Liver (tissue), 9 donors: ENCODE measurements around the gene CASP10. TPM values are rescaled to one million over a fixed set of nuclear protein-coding genes. Genes with fewer than 3 reads are reported as not detected.

Experiments
- DNase-seq: peaks from one replicate; pipeline ENCODE4 v3.0.0-alpha.2; 2017; ENCODE audit warnings: low spot score
- H3K27ac ChIP-seq, 2 donors: one replicate each; pipeline ENCODE4 v1.7.0; 2013; ENCODE audit warnings: inconsistent platforms in 2 of 2, low read length in 2 of 2, control low read depth in 1 of 2, low read depth in 1 of 2, mild to moderate bottlenecking in 1 of 2
- H3K27me3 ChIP-seq, 4 donors: one replicate each; pipeline versions ENCODE4 v1.6.1 to v1.7.0; 2013; ENCODE audit warnings: low read length in 3 of 4, inconsistent platforms in 1 of 4, mild to moderate bottlenecking in 1 of 4, moderate library complexity in 1 of 4; ENCODE audit not compliant: control insufficient read depth in 4 of 4, insufficient read depth in 4 of 4
- H3K36me3 ChIP-seq, 4 donors: one replicate each; pipeline versions ENCODE4 v1.6.1 to v1.7.0; 2013; ENCODE audit warnings: low read length in 3 of 4, mild to moderate bottlenecking in 3 of 4, low read depth in 1 of 4, moderate library complexity in 1 of 4; ENCODE audit not compliant: control insufficient read depth in 4 of 4, insufficient read depth in 3 of 4
- H3K4me1 ChIP-seq, 4 donors: one replicate each; pipeline versions ENCODE4 v1.6.1 to v1.7.0; 2013; ENCODE audit warnings: low read length in 3 of 4, mild to moderate bottlenecking in 3 of 4, moderate library complexity in 1 of 4; ENCODE audit not compliant: control insufficient read depth in 4 of 4, insufficient read depth in 4 of 4
- H3K4me3 ChIP-seq, 3 donors: one replicate each; pipeline versions ENCODE4 v1.6.1 to v1.7.0; 2013; ENCODE audit warnings: low read length in 3 of 3, control low read depth in 1 of 3, low read depth in 1 of 3, mild to moderate bottlenecking in 1 of 3
- H3K9ac ChIP-seq, 2 donors: one replicate each; pipeline ENCODE4 v1.7.0; 2013; ENCODE audit warnings: low read length in 2 of 2, mild to moderate bottlenecking in 2 of 2, moderate library complexity in 2 of 2, control low read depth in 1 of 2, low read depth in 1 of 2
- H3K9me3 ChIP-seq, 4 donors: one replicate each; pipeline versions ENCODE4 v1.6.1 to v1.7.0; 2013; ENCODE audit warnings: low read length in 3 of 4; ENCODE audit not compliant: control insufficient read depth in 4 of 4
- ATF3 ChIP-seq: IDR thresholded peaks from 2 replicates; pipeline ENCODE4 v1.6.1; 2016; ENCODE audit warnings: antibody characterized with exemption
- CTCF ChIP-seq: fragments of 150-350 bp; IDR thresholded peaks from 2 replicates; pipeline ENCODE4 v1.5.1; 2017; ENCODE audit warnings: improper control_type of control experiment, low read depth, low read length; ENCODE audit not compliant: missing input control
- FOXA1 ChIP-seq: IDR thresholded peaks from 2 replicates; pipeline ENCODE4 v1.6.1; 2016; ENCODE audit warnings: antibody characterized with exemption
- GABPA ChIP-seq, 2 donors: IDR thresholded peaks in 1 of 2; conservative IDR thresholded peaks in 1 of 2; 2 replicates each; pipeline ENCODE4 v1.6.1; 2016; ENCODE audit warnings: antibody characterized with exemption in 2 of 2, mild to moderate bottlenecking in 1 of 2, moderate library complexity in 1 of 2
- HNF4A ChIP-seq, 2 donors: conservative IDR thresholded peaks; 2 replicates each; pipeline ENCODE4 v1.6.1; 2016; ENCODE audit warnings: antibody characterized with exemption in 2 of 2, mild to moderate bottlenecking in 2 of 2
- RAD21 ChIP-seq, 2 donors: IDR thresholded peaks; 2 replicates each; pipeline ENCODE4 v1.6.1; 2016; ENCODE audit warnings: antibody characterized with exemption in 2 of 2, mild to moderate bottlenecking in 2 of 2
- RXRA ChIP-seq, 2 donors: IDR thresholded peaks; 2 replicates each; pipeline ENCODE4 v1.6.1; 2017 to 2018; ENCODE audit warnings: antibody characterized with exemption in 2 of 2, mild to moderate bottlenecking in 1 of 2
- SP1 ChIP-seq: IDR thresholded peaks from 2 replicates; pipeline ENCODE4 v1.6.1; 2018; ENCODE audit warnings: antibody characterized with exemption, mild to moderate bottlenecking
- YY1 ChIP-seq: IDR thresholded peaks from 2 replicates; pipeline ENCODE4 v1.6.1; 2016; ENCODE audit warnings: antibody characterized with exemption, mild to moderate bottlenecking
- WGBS: extraction: QIAGEN DNeasy Blood & Tissue Kit; methylation state at CpG from one replicate; pipeline ENCODE4 v1.1.7; 2013; 5-methylcytosine and 5-hydroxymethylcytosine counted together
- polyA plus RNA-seq, 2 donors: library from polyadenylated mRNA; stranded (reverse) in 1 of 2; unstranded in 1 of 2; fragments of 200-250 nt in 1 of 2; fragments of >200 nt in 1 of 2; fragmentation: Nextera tagmentation in 1 of 2; extraction: Ambion mirVana in 1 of 2; gene quantifications; one replicate each; pipeline versions ENCODE4 v1.2.1 to v1.2.3, GENCODE V29; 2013 to 2015
- total RNA-seq, 2 donors: library from RNA; depleted of rRNA; stranded (reverse); fragments of >200 nt; gene quantifications; one replicate each; pipeline ENCODE4 v1.2.3, GENCODE V29; 2014
- donor health status: healthy.
- donor health status: healthy.
- donor health status: healthy.
- donor health status: healthy.
- donor health status: healthy.

CASP10 gene
- total and polyA plus RNA-seq, 4 donors = 2.2 to 13.6 (median 5.6) TPM

GRCh38 chr2:201201371-201201770 is 18.4 kb downstream of the CASP10 start:
- H3K9ac ChIP-seq = no peak overlapping the region
- H3K27me3 ChIP-seq = no peaks in the 10 kb centered on the region
- no peak overlapping the region for H3K4me3 ChIP-seq
- TF ChIP-seq FOXA1 = no peak
- no peak for TF ChIP-seq YY1
- TF ChIP-seq RAD21 (IDR thresholded peaks at IDR 0.05) = no peak
- no peak for TF ChIP-seq SP1
- no peak for TF ChIP-seq ATF3
- no peak for TF ChIP-seq GABPA (IDR thresholded peaks at IDR 0.05 in 1 of 2, conservative IDR thresholded peaks at IDR 0.05 in 1 of 2)
- peaks cover 0 to 14% (median 4%) of the 10 kb centered on the region in 4 donors for H3K36me3 ChIP-seq
- H3K27ac ChIP-seq = no peak overlapping the region
- H3K4me1 ChIP-seq = peaks cover 0 to 15% (median 6%) of the 10 kb centered on the region in 4 donors
- no peak for DNase-seq
- H3K9me3 ChIP-seq = no peaks in the 10 kb centered on the region
- WGBS = 93% methylated on average over 8 of the region's 8 CpGs

GRCh38 chr2:201203916-201204654 is 21.1 kb downstream of the CASP10 start:
- Histone ChIP-seq H3K4me1 (peaks cover 0 to 15% (median 6%) of the 10 kb centered on the region in 4 donors), H3K4me3 (no peak overlapping the region), H3K9ac (no peak overlapping the region), H3K27me3 (no peaks in the 10 kb centered on the region), H3K27ac (no peak overlapping the region), H3K9me3 (no peaks in the 10 kb centered on the region), H3K36me3 (peaks cover 2 to 12% (median 4%) of the 10 kb centered on the region in 4 donors)
- TF ChIP-seq CTCF (no peak), RAD21 (IDR thresholded peaks at IDR 0.05) (peak in 1 of 2 donors; percentile 4)
- no peak for DNase-seq
- WGBS = 76% methylated on average over 6 of the region's 6 CpGs

- H3K9ac ChIP-seq = no peak overlapping the region
- no peaks in the 10 kb centered on the region for H3K9me3 ChIP-seq
- TF ChIP-seq ATF3 (no peak), SP1 (peak; percentile 79), RXRA (IDR thresholded peaks at IDR 0.05) (peak; percentile 4 to 47), YY1 (no peak), RAD21 (IDR thresholded peaks at IDR 0.05) (no peak), HNF4A (conservative IDR thresholded peaks at IDR 0.05) (peak; percentile 12 to 50)
- peak overlapping the region in 1 of 2 donors; percentile 26 for H3K27ac ChIP-seq
- H3K36me3 ChIP-seq = peaks cover 2 to 13% (median 4%) of the 10 kb centered on the region in 4 donors
- no peak for DNase-seq
- no peaks in the 10 kb centered on the region for H3K27me3 ChIP-seq
- H3K4me3 ChIP-seq = no peak overlapping the region
- WGBS = 67% methylated on average over 9 of the region's 9 CpGs
- peaks cover 0 to 15% (median 6%) of the 10 kb centered on the region in 4 donors for H3K4me1 ChIP-seq
Observed at GRCh38 chr2:201204655-201205514, 21.9 kb downstream of the CASP10 start.
